SH-SY5Y (cell line): ENCODE measurements around the gene PAQR5.

Experiments
- GATA2 ChIP-seq: IDR thresholded peaks from 2 replicates; pipeline ENCODE4 v1.6.1; 2011; ENCODE audit warnings: mild to moderate bottlenecking, low read depth, low read length
- GATA3 ChIP-seq: IDR thresholded peaks from 2 replicates; pipeline ENCODE4 v1.6.1; 2011; ENCODE audit warnings: low read depth, mild to moderate bottlenecking, low read length, moderate library complexity

GRCh38 chr15:69341356-69341755, 42.6 kb downstream of the PAQR5 start:
- TF ChIP-seq GATA2 (no peak), GATA3 (no peak)
